ENCODE data around the gene CFAP65.

Gene CFAP65

DNA sequence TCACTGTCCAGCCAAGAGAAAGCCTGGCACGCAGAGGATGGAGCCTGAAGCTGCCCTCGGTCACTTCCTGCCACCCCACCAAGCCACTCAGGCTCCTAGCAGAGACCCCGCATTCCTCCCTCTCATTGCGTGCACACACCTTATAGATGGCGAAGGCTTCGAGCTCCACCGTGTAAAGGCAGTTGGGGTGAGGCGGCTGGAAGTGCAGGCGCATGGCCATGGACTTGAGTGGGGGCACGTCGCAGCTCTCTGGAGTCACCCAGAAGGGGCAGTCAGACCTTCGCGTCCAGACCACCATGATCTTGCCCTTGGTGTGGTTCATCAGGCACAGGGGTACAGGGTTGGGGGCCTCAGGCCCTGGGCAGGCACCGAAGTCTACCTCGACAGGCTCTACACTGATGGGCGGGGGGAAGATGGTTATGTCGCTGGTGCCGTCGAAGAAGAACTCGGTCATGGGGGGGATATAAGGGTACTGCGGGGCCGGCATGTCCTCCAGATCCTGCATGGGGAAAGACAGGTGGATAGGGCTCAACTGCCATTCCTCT is 13.7 kb downstream of the CFAP65 start:
- no peaks in the 10 kb centered on the region for H3K79me2 ChIP-seq (ENCODE audit: low read length)
- H3K36me3 ChIP-seq (replicated peaks; ENCODE audit: low read depth, low read length): no peaks in the 10 kb centered on the region
- H3K4me1 ChIP-seq (ENCODE audit: low read length): no peaks in the 10 kb centered on the region
- H3K27ac ChIP-seq (ENCODE audit: low read length): no peak overlapping the region
- H3K27me3 ChIP-seq (ENCODE audit: low read depth, low read length): no peaks in the 10 kb centered on the region
- H3K9ac ChIP-seq (ENCODE audit: low read length): no peak overlapping the region
- TF ChIP-seq, protein P1, sequence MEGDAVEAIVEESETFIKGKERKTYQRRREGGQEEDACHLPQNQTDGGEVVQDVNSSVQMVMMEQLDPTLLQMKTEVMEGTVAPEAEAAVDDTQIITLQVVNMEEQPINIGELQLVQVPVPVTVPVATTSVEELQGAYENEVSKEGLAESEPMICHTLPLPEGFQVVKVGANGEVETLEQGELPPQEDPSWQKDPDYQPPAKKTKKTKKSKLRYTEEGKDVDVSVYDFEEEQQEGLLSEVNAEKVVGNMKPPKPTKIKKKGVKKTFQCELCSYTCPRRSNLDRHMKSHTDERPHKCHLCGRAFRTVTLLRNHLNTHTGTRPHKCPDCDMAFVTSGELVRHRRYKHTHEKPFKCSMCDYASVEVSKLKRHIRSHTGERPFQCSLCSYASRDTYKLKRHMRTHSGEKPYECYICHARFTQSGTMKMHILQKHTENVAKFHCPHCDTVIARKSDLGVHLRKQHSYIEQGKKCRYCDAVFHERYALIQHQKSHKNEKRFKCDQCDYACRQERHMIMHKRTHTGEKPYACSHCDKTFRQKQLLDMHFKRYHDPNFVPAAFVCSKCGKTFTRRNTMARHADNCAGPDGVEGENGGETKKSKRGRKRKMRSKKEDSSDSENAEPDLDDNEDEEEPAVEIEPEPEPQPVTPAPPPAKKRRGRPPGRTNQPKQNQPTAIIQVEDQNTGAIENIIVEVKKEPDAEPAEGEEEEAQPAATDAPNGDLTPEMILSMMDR (IDR thresholded peaks at IDR 0.05; ENCODE audit: low read depth, low read length): no peak
- no peak for TF ChIP-seq EZH2phosphoT487 (IDR thresholded peaks at IDR 0.05; ENCODE audit: low read depth)
- H3K4me3 ChIP-seq (ENCODE audit: low read length): no peak overlapping the region
- no peaks in the 10 kb centered on the region for H3K9me3 ChIP-seq (ENCODE audit: insufficient read depth, low read length)
- H4K20me1 ChIP-seq (ENCODE audit: insufficient read depth, low read length): no peaks in the 10 kb centered on the region
- no peak overlapping the region for H2AFZ ChIP-seq (ENCODE audit: low read depth, low read length)
- H3K4me2 ChIP-seq (ENCODE audit: low read length): no peak overlapping the region

DNA sequence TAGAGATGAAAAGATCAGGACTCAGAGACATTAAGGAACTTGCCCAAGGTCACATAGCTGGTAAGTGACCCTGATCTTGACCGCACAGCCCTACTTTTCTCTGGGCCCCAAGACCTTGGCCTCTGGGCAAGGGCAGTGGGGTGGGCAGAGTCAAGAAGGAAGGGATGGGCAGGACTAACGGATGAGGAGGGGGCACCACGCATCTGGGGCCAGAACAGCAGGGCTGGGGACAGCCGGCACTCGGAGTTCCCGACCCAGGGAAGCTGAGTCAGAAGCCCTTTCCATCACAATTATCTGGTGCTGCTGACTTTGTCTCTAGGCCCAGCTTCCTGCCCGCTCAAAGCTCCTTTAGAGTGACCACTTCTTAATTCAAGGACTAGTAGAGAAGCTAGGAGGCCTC is 14.4 kb downstream of the CFAP65 start:
- no peak overlapping the region for H3K4me2 ChIP-seq (ENCODE audit: low read length)
- no peaks in the 10 kb centered on the region for H3K36me3 ChIP-seq (replicated peaks; ENCODE audit: low read depth, low read length)
- no peaks in the 10 kb centered on the region for H3K79me2 ChIP-seq (ENCODE audit: low read length)
- no peaks in the 10 kb centered on the region for H3K4me1 ChIP-seq (ENCODE audit: low read length)
- H4K20me1 ChIP-seq (ENCODE audit: insufficient read depth, low read length): no peaks in the 10 kb centered on the region
- no peaks in the 10 kb centered on the region for H3K9me3 ChIP-seq (ENCODE audit: insufficient read depth, low read length)
- no peak overlapping the region for H3K27ac ChIP-seq (ENCODE audit: low read length)
- no peaks in the 10 kb centered on the region for H3K27me3 ChIP-seq (ENCODE audit: low read depth, low read length)
- H3K4me3 ChIP-seq (ENCODE audit: low read length): no peak overlapping the region
- TF ChIP-seq, protein P1 (IDR thresholded peaks at IDR 0.05; ENCODE audit: low read depth, low read length): no peak
- no peak for TF ChIP-seq EZH2phosphoT487 (IDR thresholded peaks at IDR 0.05; ENCODE audit: low read depth)
- no peak overlapping the region for H3K9ac ChIP-seq (ENCODE audit: low read length)
- no peak overlapping the region for H2AFZ ChIP-seq (ENCODE audit: low read depth, low read length)

DNA sequence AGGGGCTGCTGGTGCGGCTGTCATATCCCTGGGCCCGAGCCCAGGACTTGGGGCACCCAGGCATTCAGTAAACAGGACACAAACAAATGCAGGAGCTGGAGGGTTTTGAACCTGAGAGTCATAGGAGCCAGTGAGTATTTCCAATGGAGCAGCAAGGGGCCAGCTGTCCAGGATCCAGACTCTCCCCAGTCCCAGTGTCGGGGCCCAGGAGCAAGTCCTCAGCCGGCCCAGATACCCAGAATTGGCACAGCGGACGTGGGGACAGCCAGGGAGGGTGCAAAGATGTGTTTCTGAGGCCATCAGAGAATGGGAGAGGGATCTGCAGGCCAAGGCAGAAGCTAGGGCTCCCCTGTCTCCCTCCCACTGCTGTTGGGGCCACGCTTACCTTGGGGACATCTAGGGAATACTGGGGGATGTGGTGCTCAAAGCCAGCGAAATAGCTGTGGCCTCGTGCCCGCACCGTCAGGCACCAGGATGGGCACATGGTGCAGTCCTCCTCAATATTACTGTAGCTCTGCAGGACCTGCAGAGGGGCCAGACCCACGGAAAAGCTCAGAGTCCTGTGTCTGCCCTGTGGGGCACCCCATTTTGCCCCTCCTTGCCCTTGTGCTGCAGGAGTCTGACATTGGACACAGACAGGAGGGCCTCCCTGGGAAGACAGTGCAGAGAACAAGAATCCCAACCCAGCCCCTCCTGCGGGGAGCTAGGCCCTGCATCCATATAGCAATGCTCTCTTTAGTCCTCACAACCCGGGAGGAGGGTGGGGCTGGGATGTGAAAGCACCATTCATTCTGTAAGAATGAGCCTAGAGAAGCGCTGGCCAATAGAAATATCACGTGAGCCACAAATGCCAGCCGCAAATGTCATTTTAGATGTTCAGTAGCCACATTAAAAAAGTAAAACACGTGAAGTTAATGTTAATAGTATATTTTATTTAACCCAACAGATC is 15.4 kb downstream of the CFAP65 start:
- Histone ChIP-seq H3K9ac (ENCODE audit: low read length) (no peak overlapping the region), H3K79me2 (ENCODE audit: low read length) (no peaks in the 10 kb centered on the region), H3K27me3 (ENCODE audit: low read depth, low read length) (no peaks in the 10 kb centered on the region), H3K36me3 (replicated peaks; ENCODE audit: low read depth, low read length) (no peaks in the 10 kb centered on the region), H3K9me3 (ENCODE audit: insufficient read depth, low read length) (no peaks in the 10 kb centered on the region), H3K27ac (ENCODE audit: low read length) (no peak overlapping the region), H3K4me1 (ENCODE audit: low read length) (no peaks in the 10 kb centered on the region), H2AFZ (ENCODE audit: low read depth, low read length) (no peak overlapping the region), H3K4me3 (ENCODE audit: low read length) (no peak overlapping the region), H4K20me1 (ENCODE audit: insufficient read depth, low read length) (no peaks in the 10 kb centered on the region), H3K4me2 (ENCODE audit: low read length) (no peak overlapping the region)
- TF ChIP-seq, protein P1 (IDR thresholded peaks at IDR 0.05; ENCODE audit: low read depth, low read length): no peak
- TF ChIP-seq EZH2phosphoT487 (IDR thresholded peaks at IDR 0.05; ENCODE audit: low read depth): no peak

DNA sequence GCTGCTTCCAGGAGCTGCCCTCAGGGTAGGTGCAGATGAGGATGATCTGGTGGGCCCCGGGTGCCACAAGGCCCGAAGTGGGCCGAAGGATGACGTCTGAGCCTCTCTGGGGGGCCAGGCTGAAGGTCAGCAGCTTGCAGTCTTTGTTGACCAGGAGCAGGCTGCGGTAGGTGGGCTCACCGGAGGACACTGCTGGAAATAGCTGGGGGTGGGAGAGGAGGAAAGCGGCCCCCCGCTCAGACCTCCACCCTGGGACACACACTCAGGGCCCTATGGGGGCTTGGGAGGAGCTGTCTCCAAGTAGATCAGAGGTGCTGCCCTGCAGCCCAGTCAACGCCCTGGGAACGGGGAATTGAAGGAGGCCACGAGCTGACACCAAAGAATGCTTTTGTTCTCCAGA is 17.3 kb downstream of the CFAP65 start:
- no peaks in the 10 kb centered on the region for H3K9me3 ChIP-seq (ENCODE audit: insufficient read depth, low read length)
- no peak overlapping the region for H3K27ac ChIP-seq (ENCODE audit: low read length)
- no peaks in the 10 kb centered on the region for H3K79me2 ChIP-seq (ENCODE audit: low read length)
- TF ChIP-seq, protein P1 (IDR thresholded peaks at IDR 0.05; ENCODE audit: low read depth, low read length): no peak
- TF ChIP-seq EZH2phosphoT487 (IDR thresholded peaks at IDR 0.05; ENCODE audit: low read depth): no peak
- H3K9ac ChIP-seq (ENCODE audit: low read length): no peak overlapping the region
- no peak overlapping the region for H3K4me3 ChIP-seq (ENCODE audit: low read length)
- no peak overlapping the region for H2AFZ ChIP-seq (ENCODE audit: low read depth, low read length)
- no peak overlapping the region for H3K4me2 ChIP-seq (ENCODE audit: low read length)
- H3K36me3 ChIP-seq (replicated peaks; ENCODE audit: low read depth, low read length): no peaks in the 10 kb centered on the region
- no peaks in the 10 kb centered on the region for H3K27me3 ChIP-seq (ENCODE audit: low read depth, low read length)
- H4K20me1 ChIP-seq (ENCODE audit: insufficient read depth, low read length): no peaks in the 10 kb centered on the region
- no peaks in the 10 kb centered on the region for H3K4me1 ChIP-seq (ENCODE audit: low read length)

Data from OCI-LY3 (cell line).